GM21423 (cell line): ENCODE results near the gene CFTR.

Experiments used
- ATAC-seq: cut with Tn5 transposase; IDR thresholded peaks from one replicate; pipeline ENCODE4 v1.9.1; 2021; ENCODE audit warnings: mild to moderate bottlenecking, moderate library complexity; ENCODE audit not compliant: unreplicated experiment

CFTR gene

GRCh38 chr7:117582219-117582704 lies 102.4 kb downstream of the CFTR start:
- no peak for ATAC-seq

GRCh38 chr7:117587931-117588330 lies 108.1 kb downstream of the CFTR start:
- no peak for ATAC-seq

- no peak for ATAC-seq
Observed at GRCh38 chr7:117588352-117588794, 108.5 kb downstream of the CFTR start.

GRCh38 chr7:117590191-117590590 lies 110.4 kb downstream of the CFTR start:
- ATAC-seq, result no peak

DNA sequence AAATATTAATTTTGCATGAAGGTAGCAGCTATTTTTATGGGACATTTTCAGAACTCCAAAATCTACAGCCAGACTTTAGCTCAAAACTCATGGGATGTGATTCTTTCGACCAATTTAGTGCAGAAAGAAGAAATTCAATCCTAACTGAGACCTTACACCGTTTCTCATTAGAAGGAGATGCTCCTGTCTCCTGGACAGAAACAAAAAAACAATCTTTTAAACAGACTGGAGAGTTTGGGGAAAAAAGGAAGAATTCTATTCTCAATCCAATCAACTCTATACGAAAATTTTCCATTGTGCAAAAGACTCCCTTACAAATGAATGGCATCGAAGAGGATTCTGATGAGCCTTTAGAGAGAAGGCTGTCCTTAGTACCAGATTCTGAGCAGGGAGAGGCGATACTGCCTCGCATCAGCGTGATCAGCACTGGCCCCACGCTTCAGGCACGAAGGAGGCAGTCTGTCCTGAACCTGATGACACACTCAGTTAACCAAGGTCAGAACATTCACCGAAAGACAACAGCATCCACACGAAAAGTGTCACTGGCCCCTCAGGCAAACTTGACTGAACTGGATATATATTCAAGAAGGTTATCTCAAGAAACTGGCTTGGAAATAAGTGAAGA lies 112.3 kb downstream of the CFTR start:
- no peak for ATAC-seq

DNA sequence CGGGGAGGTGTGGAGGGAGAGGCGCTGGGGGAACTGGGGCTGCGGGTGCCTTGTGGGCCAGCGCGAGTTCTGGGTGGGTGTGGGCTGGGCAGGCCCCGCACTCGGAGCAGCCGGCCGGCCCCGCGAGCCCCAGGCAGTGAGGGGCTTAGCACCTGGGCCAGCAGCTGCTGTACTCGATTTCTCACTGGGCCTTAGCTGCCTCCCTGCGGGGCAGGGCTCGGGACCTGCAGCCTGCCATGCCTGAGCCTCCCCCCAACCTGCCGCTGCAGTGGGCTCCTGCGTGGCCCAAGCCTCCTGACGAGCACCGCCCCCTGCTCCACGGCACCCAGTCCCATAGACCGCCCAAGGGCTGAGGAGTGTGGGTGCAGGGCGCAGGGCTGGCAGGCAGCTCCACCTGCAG lies 116.3 kb downstream of the CFTR start:
- no peak for ATAC-seq

- ATAC-seq, result no peak
Observed at GRCh38 chr7:117597755-117598154, 117.9 kb downstream of the CFTR start.

GRCh38 chr7:117600911-117601310 lies 121.1 kb downstream of the CFTR start:
- no peak for ATAC-seq

- no peak for ATAC-seq
Observed at GRCh38 chr7:117603627-117604026, 123.8 kb downstream of the CFTR start.

DNA sequence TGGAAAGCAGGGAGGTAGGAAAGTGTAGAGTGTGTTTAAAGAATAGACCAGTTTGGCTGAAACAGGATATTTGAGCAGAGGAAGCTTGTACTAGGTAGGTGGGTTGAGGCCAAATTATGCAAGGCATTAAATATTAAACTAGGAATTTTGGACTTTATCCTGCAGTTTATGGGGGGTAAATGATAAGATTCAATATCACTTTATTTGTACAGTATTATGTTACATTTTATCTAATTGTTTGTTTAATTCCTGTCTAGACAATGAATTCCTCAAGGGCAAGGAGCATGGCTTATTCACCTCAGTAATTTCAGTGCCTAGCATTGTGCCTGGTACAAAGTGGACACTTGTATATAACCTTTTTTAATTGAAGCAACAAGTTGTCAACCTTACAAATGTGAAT lies 125.9 kb downstream of the CFTR start:
- ATAC-seq, result no peak

DNA sequence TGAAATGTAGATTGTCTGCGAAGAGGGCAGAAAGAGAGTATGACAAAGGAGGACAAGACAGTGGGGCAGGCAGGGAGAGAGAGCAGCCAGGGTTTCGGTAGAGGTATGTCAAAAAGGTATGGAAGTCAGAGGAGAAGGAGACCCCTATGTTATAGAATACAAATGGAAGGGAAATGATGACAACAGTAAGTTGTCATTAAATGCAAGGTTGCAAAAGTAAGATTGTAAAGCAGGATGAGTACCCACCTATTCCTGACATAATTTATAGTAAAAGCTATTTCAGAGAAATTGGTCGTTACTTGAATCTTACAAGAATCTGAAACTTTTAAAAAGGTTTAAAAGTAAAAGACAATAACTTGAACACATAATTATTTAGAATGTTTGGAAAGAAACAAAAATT lies 126.3 kb downstream of the CFTR start:
- ATAC-seq, result no peak

DNA sequence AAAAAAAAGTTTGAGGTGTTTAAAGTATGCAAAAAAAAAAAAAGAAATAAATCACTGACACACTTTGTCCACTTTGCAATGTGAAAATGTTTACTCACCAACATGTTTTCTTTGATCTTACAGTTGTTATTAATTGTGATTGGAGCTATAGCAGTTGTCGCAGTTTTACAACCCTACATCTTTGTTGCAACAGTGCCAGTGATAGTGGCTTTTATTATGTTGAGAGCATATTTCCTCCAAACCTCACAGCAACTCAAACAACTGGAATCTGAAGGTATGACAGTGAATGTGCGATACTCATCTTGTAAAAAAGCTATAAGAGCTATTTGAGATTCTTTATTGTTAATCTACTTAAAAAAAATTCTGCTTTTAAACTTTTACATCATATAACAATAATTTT lies 130.6 kb downstream of the CFTR start:
- no peak for ATAC-seq

DNA sequence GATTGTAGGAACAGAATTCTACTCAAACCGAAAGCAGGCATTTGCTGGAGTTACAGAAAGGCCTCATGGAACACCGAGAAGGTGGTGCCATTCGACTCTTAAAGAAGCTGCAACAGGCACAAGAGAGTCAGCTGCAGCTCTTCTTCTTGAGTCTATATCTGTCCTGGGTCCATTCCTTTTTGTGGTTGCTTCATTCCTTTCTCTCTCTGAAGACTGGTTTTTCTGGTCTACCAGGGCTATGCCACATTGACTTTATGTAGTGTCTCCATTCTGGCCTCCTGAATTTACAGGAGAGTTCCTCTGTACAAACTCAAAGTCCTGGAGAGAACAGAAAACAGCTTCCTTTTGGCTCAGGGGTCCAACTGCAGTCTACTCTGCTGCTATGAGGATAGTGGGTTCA lies 132.8 kb downstream of the CFTR start:
- no peak for ATAC-seq

DNA sequence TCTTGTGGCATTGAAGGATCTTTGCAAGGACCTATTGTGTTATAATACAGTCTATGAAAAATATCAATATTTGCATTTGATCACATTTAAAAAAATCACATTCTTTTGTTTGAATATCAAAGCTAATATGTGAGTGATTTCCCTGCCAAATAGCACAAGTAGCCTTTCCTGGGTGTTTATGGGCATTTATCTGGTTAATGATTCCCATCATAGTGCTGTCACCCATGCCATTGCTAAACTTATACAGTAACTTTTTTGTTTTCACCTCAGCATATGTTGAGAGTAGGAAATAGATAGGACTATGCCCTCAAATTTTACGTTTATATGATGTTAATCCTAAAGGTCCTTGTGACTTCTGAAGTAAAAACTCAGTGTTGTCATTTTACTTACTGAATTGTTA lies 136.9 kb downstream of the CFTR start:
- ATAC-seq, result no peak

- ATAC-seq, result no peak
Observed at GRCh38 chr7:117619681-117620080, 139.9 kb downstream of the CFTR start.

DNA sequence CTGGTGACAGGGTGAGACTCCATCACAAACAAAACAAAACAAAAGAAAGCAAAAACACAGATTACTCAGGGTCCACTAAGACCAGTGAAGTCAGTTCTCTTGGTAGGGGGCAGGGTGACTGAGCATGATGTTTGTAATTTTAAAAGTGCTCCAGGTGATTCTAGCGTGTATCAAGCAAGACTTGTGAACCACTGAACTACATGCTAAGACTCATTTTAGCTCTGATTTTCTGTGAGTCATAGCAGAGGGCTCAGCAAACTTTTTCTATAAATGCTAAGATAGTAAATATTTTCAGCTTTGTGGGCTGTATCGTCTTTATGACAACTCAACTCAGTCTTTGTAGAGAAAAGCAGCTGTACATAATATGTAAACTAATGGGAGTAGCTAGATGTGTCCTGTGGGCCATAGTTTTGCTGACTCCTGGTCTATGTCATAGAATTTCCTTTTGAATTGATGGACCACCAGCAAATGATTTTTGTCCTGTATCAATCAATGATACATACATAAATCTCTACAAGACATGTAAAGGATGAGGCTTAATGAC lies 141.3 kb downstream of the CFTR start:
- ATAC-seq, result no peak

DNA sequence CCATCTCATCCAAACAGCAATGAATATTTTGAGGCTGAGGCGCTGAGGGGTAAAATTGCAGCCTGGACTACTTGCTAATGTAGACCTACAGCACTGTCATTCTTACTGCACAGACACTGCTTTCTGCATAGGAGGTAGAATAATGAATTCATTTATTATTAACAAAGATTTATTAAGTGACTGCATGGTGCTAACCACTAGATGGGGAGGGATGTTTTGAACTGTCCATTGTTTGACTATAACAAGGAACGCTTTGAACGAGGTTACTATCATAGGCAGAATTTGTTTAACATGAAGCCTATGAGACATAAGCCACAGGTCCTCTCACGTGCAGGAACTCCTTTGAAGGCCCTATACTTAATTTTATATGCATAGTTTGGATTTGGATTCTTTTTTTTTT lies 143.8 kb downstream of the CFTR start:
- no peak for ATAC-seq

DNA sequence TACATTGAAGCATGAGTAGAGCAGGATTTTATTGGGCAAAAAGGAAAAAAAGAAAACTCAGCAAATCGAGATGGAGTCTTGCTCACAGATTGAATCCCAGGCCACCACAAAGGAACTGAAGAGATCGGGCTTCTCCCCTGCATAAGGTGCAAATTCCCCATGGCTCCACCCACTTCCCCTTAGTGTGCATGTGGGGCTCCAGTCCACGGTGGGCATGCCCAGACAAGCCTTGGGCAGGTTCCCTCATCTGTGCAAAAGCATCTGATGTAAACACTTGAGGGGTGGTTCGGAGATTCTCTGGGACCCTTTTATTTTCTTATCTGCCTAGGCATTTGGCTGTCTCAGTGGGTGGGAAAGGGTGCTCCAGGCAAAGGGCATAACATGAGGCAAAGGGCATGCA lies 150.7 kb downstream of the CFTR start:
- ATAC-seq, result no peak

GRCh38 chr7:117630907-117631564 lies 151.2 kb downstream of the CFTR start:
- ATAC-seq, result no peak

DNA sequence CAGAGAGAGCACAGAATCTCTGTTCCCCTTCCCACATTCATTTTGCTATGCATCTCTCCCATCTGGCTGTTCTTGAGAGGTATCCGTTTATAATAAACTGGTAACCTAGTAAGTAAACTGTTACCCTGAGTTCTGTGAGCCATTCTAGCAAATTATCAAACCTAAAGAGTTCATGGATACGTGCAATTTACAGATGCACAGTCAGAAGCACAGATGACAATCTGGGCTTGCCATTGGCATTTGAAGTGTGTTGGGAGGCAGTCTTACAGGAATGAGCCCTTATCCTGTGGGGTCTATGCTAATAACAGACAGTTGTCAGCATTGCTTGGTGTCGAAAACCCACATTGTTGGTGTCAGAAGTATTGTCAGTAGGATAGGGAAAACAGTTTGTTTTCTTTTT lies 151.8 kb downstream of the CFTR start:
- ATAC-seq, result no peak

DNA sequence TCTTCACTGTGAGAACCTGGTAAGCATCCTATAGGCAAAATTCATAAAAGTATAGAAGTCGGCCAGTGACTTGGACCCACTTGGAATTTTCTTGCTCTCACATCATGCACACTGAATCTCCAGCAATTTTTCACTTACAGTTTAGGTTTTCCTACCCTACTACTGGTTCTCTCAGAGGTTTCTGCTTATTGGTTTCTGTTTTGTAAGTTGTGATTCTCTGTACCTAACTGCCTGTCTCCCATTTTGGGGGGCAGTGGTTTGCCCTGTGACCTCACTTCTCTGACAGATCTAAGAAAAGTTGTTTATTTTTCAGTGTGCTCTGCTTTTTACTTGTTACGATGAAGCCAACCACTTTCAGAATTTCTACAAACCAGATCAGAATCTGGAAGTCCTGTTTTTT lies 158.1 kb downstream of the CFTR start:
- no peak for ATAC-seq

GRCh38 chr7:117639966-117640365 lies 160.1 kb downstream of the CFTR start:
- ATAC-seq, result no peak
